Measurements from ENCODE around the gene CXorf66.
A peak's percentile ranks its signal among the peaks of the same experiment; 100 is the strongest.
"Not testable (repeated sequence)": the region's sequence is repeated elsewhere in the genome, so short reads cannot be mapped to it uniquely, and the experiment has no call there.

DNA sequence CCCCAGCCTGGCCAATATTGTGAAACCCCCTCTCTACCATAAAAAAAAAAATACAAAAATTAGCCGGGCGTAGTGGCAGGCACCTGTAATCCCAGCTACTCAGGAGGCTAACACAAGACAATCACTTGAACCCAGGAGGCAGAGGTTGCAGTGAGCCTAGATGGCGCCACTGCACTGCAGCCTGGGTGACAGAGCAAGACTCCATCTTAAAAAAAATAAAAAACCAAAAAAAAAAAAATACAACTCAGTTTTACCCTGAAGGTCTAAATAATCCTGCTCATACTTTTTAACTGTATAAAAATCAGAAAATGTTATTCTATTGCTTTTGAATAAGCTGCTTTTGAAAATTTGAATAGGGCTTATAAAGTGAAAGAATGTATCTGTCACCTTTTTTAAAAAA lies 838 bp upstream of the CXorf66 start:
- not testable (repeated sequence) for TF ChIP-seq SMAD2 (IDR thresholded peaks at IDR 0.05; ENCODE audit: low read depth, low read length); GABPA (tag; conservative IDR thresholded peaks at IDR 0.05; ENCODE audit: low read depth); GATA2 (CRISPR knock-in tag; IDR thresholded peaks at IDR 0.05); MYC (IDR thresholded peaks at IDR 0.05; ENCODE audit: low read depth, low read length); MYC (CRISPR knock-in tag; IDR thresholded peaks at IDR 0.05; ENCODE audit: borderline replicate concordance, low read depth); HMBOX1 (IDR thresholded peaks at IDR 0.05); CHD4 (IDR thresholded peaks at IDR 0.05; ENCODE audit: insufficient read depth, insufficient replicate concordance, low read depth, low read length, poor library complexity, severe bottlenecking); ZNF174 (CRISPR knock-in tag; IDR thresholded peaks at IDR 0.05); TAF1 (IDR thresholded peaks at IDR 0.05; ENCODE audit: control insufficient read depth, extremely low read depth, insufficient read depth, low read length, severe bottlenecking); TBL1XR1 (IDR thresholded peaks at IDR 0.05; ENCODE audit: low read length in 2 of 2); HSF4 (CRISPR knock-in tag; IDR thresholded peaks at IDR 0.05; ENCODE audit: borderline replicate concordance); EZH2 (IDR thresholded peaks at IDR 0.05; ENCODE audit: borderline replicate concordance, low read depth, low read length); ZBTB49 (CRISPR knock-in tag; IDR thresholded peaks at IDR 0.05; ENCODE audit: borderline replicate concordance)
- TF ChIP-seq, protein P1, sequence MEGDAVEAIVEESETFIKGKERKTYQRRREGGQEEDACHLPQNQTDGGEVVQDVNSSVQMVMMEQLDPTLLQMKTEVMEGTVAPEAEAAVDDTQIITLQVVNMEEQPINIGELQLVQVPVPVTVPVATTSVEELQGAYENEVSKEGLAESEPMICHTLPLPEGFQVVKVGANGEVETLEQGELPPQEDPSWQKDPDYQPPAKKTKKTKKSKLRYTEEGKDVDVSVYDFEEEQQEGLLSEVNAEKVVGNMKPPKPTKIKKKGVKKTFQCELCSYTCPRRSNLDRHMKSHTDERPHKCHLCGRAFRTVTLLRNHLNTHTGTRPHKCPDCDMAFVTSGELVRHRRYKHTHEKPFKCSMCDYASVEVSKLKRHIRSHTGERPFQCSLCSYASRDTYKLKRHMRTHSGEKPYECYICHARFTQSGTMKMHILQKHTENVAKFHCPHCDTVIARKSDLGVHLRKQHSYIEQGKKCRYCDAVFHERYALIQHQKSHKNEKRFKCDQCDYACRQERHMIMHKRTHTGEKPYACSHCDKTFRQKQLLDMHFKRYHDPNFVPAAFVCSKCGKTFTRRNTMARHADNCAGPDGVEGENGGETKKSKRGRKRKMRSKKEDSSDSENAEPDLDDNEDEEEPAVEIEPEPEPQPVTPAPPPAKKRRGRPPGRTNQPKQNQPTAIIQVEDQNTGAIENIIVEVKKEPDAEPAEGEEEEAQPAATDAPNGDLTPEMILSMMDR (IDR thresholded peaks at IDR 0.05 in 2 of 3, conservative IDR thresholded peaks at IDR 0.05 in 1 of 3; ENCODE audit: insufficient read depth in 2 of 3, low read depth in 1 of 3, low read length in 3 of 3) = peak; percentile 30 to 40 (median 37); a peak in 4 of 6 replicates

Data from K562 (cell line).